Measurements from ENCODE around the gene PLEKHO2. TPM values are rescaled to one million over a fixed set of nuclear protein-coding genes. Genes with fewer than 3 reads are reported as not detected.

The PLEKHO2 gene
- total RNA-seq, 1 donor from 2014 or later = 20.3 TPM

- Mint-ChIP-seq H3K36me3 (ENCODE audit: low read depth) (peaks cover 3% of the 10 kb centered on the region), H3K27ac (ENCODE audit: unreplicated experiment) (no peak overlapping the region), H3K4me1 (ENCODE audit: low read depth) (peaks cover 42% of the 10 kb centered on the region), H3K9me3 (ENCODE audit: low read depth) (peaks cover 6% of the 10 kb centered on the region), H3K27me3 (ENCODE audit: low read depth) (no peaks in the 10 kb centered on the region), H3K4me3 (ENCODE audit: unreplicated experiment) (no peak overlapping the region)
- no peak for DNase-seq (ENCODE audit: low spot score)
- TF ChIP-seq, protein P1, sequence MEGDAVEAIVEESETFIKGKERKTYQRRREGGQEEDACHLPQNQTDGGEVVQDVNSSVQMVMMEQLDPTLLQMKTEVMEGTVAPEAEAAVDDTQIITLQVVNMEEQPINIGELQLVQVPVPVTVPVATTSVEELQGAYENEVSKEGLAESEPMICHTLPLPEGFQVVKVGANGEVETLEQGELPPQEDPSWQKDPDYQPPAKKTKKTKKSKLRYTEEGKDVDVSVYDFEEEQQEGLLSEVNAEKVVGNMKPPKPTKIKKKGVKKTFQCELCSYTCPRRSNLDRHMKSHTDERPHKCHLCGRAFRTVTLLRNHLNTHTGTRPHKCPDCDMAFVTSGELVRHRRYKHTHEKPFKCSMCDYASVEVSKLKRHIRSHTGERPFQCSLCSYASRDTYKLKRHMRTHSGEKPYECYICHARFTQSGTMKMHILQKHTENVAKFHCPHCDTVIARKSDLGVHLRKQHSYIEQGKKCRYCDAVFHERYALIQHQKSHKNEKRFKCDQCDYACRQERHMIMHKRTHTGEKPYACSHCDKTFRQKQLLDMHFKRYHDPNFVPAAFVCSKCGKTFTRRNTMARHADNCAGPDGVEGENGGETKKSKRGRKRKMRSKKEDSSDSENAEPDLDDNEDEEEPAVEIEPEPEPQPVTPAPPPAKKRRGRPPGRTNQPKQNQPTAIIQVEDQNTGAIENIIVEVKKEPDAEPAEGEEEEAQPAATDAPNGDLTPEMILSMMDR (IDR thresholded peaks at IDR 0.05) = no peak
Measured at GRCh38 chr15:64901141-64901540, 59.4 kb downstream of the PLEKHO2 start.

DNA sequence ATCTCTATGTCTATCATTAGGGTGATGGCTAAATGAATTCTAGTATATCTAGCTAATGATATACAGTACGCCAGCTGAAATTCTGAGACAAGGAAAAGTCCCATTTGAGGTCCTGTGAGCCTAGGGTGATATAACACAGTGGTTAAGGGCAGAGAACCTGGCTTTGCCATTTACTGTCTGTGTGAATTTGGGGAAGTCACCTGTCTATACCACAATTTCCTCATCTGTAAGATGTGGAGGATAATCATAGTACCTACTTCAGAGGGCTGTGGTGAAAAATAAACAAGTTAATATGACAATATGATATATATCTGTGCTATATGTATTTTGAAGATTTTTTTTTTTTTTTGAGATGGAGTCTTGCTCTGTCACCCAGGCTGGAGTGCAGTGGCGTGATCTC lies 60.2 kb downstream of the PLEKHO2 start:
- Mint-ChIP-seq H3K9me3 (ENCODE audit: low read depth) (peaks cover 6% of the 10 kb centered on the region), H3K4me1 (ENCODE audit: low read depth) (peaks cover 34% of the 10 kb centered on the region), H3K27ac (ENCODE audit: unreplicated experiment) (no peak overlapping the region), H3K36me3 (ENCODE audit: low read depth) (peaks cover 5% of the 10 kb centered on the region), H3K27me3 (ENCODE audit: low read depth) (no peaks in the 10 kb centered on the region), H3K4me3 (ENCODE audit: unreplicated experiment) (no peak overlapping the region)
- TF ChIP-seq, protein P1 (IDR thresholded peaks at IDR 0.05) = no peak
- DNase-seq (ENCODE audit: low spot score) = no peak

- Mint-ChIP-seq H3K27me3 (ENCODE audit: low read depth) (no peaks in the 10 kb centered on the region), H3K4me1 (ENCODE audit: low read depth) (peaks cover 24% of the 10 kb centered on the region), H3K36me3 (ENCODE audit: low read depth) (peaks cover 5% of the 10 kb centered on the region), H3K27ac (ENCODE audit: unreplicated experiment) (no peak overlapping the region), H3K4me3 (ENCODE audit: unreplicated experiment) (no peak overlapping the region), H3K9me3 (ENCODE audit: low read depth) (peaks cover 6% of the 10 kb centered on the region)
- DNase-seq (ENCODE audit: low spot score) = no peak
- TF ChIP-seq, protein P1 (IDR thresholded peaks at IDR 0.05) = no peak
Measured at GRCh38 chr15:64902863-64903262, 61.1 kb downstream of the PLEKHO2 start.

GRCh38 chr15:64903326-64903950 lies 61.7 kb downstream of the PLEKHO2 start:
- DNase-seq (ENCODE audit: low spot score) = no peak
- TF ChIP-seq, protein P1 (IDR thresholded peaks at IDR 0.05) = no peak
- H3K4me3 Mint-ChIP-seq (ENCODE audit: unreplicated experiment) = no peak overlapping the region
- peaks cover 5% of the 10 kb centered on the region for H3K36me3 Mint-ChIP-seq (ENCODE audit: low read depth)
- peaks cover 6% of the 10 kb centered on the region for H3K9me3 Mint-ChIP-seq (ENCODE audit: low read depth)
- H3K4me1 Mint-ChIP-seq (ENCODE audit: low read depth) = peaks cover 20% of the 10 kb centered on the region
- no peak overlapping the region for H3K27ac Mint-ChIP-seq (ENCODE audit: unreplicated experiment)
- no peaks in the 10 kb centered on the region for H3K27me3 Mint-ChIP-seq (ENCODE audit: low read depth)

GRCh38 chr15:64904189-64904588 lies 62.5 kb downstream of the PLEKHO2 start:
- no peak overlapping the region for H3K4me3 Mint-ChIP-seq (ENCODE audit: unreplicated experiment)
- peaks cover 14% of the 10 kb centered on the region for H3K4me1 Mint-ChIP-seq (ENCODE audit: low read depth)
- H3K9me3 Mint-ChIP-seq (ENCODE audit: low read depth) = peaks cover 6% of the 10 kb centered on the region

More at GRCh38 chr15:64904189-64904588, 62.5 kb downstream of the PLEKHO2 start:
- TF ChIP-seq, protein P1 (IDR thresholded peaks at IDR 0.05) = no peak
- Mint-ChIP-seq H3K36me3 (ENCODE audit: low read depth) (peaks cover 5% of the 10 kb centered on the region), H3K27ac (ENCODE audit: unreplicated experiment) (no peak overlapping the region), H3K27me3 (ENCODE audit: low read depth) (no peaks in the 10 kb centered on the region)
- DNase-seq (ENCODE audit: low spot score) = no peak

Data from chondrocyte (in vitro differentiated cells).